Stimulated activated CD8-positive, alpha-beta memory T cell treated with anti-CD3 and anti-CD28 coated beads, Interleukin-4, amount 100 ng/mL, for 4 hours (primary cell): ENCODE results near the gene ELK1.

Experiments used
- DNase-seq, 2 donors: peaks; one replicate each; pipeline ENCODE4 v3.0.0-alpha.2; 2020; ENCODE audit warnings: low read depth in 2 of 2, low spot score in 1 of 2

The ELK1 gene

DNA sequence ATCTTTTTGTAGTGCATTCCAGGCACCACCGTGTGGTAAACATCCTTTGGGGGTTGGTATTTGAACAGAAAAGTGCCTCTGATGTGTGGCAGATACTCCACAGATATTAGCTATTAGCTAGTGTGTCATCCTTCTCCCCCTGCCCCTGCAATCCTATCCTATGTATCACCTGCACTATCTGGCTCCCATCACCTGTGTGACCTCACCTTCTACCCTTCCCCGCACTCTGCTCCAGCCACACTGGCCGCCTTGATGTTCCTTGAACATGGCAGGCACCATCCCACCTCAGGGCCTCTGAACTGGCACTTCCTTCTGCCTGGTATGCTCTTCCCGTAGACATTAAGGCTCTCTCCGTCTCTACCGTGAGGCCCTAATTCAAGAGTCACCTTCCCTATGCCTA is 3.7 kb downstream of the ELK1 start:
- DNase-seq: no peak

DNA sequence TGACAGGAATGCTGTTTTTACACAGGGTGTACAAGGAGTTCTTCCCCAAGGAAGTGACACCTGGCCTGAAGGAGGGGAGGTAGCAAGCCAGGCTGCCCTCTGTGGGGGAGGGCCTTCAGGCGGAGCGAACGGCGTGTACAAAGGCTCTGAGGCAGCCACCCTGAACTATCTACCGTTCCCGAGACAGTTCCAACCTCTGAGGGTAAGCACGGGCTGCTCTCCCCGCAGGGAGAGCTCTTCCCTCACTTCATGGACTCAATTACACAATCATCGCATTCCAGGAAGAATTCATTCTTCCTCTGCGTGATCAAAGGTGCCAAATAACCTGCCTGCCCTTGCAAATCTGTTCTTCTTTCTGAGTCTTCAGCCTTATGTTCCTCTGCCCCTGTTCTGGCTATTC is 4.8 kb downstream of the ELK1 start:
- no peak for DNase-seq

DNA sequence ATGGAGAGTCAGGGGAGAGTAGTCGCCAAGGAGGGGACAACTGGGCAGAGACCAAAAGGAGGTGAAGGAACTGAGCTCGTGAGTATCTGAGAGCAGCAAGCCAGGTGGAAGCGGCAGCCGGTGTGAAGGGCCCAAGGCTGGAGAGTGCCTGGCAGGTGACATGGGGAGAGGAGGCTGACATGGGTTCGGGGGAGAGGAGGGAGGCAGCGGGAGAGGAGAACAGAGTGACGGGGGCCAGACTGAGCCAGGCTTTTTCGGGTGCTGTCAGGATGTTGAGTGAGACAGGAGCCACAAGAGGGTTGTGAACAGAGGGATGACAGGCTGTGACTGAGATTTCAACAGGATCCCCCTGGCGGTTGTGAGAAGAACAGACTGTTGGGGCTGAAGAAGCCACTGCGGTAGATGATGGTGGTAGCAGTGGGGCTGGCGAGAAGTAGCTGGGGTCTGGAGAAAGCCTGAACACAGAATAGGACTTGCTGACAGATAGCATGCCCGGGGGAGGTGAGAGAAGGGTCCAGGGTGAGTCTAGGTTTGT is 5.7 kb downstream of the ELK1 start:
- DNase-seq: no peak

DNA sequence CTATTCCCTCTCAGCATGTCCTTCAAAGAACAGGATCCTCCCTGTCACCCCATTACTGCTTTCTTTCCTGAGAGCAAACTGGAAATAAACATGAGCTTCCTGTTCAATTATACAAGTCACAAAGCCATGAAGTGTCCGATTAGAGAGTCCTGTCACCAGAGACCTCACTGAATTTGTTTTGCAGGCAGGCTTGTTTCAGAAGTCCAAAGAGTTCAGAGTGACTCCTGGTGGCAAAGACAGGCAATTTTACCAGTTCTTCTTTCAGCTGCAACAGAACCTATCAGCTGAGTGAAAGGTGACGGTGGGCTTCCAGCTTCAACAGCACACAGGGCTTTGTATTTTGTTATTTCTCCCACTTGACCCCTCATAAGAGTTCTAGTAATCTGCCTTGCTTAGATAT is 6.4 kb downstream of the ELK1 start:
- no peak for DNase-seq

DNA sequence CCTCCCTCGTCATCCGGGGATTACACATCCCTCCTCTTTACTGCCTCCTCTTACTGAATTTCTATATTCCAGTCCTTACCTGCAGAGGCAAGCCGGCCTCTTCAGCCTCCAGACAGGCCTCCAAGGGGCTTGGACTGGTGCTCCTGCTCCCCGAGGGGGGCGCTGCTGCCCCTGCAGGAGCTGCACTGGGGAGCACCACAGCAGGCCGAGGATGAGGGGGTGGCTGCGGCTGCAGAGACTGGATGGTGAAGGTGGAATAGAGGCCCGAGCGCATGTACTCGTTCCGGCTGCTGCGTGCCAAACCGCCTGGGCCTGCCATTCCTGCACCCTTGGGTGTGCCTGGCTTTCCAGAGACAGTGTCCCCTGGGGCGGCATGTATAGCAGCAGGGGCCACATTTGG is 11.5 kb downstream of the ELK1 start:
- no peak for DNase-seq

DNA sequence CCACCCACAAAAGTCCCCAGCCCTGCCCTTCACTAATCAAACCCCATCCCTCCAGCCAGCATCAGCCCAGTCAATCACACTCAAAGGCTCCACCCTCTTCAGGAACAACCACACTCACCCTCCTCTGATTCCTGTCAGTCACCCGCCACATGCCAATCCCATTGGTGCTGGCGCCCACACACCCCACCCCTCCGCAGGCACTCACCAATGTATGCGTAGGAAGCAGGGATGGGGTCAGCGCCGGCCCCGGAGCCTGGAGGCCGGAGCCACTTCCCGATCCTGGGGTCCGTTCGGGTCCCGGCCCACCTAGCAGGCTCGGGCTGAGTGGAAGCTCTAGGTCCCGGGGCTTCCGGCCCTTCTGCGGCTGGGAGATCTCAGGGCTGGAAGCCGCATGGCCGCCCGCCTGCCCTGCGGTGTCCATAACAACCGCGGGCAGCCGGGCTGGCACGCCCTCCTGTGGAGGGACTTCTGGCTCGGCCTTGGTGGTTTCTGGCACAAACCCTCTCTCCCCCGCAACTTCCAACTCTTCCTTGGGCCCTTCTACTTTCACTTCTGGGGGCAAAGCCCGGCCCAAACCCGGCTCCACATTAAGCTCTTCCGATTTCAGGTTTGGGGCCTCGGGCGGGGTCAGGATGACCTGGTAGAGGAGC is 12.7 kb downstream of the ELK1 start:
- no peak for DNase-seq

DNA sequence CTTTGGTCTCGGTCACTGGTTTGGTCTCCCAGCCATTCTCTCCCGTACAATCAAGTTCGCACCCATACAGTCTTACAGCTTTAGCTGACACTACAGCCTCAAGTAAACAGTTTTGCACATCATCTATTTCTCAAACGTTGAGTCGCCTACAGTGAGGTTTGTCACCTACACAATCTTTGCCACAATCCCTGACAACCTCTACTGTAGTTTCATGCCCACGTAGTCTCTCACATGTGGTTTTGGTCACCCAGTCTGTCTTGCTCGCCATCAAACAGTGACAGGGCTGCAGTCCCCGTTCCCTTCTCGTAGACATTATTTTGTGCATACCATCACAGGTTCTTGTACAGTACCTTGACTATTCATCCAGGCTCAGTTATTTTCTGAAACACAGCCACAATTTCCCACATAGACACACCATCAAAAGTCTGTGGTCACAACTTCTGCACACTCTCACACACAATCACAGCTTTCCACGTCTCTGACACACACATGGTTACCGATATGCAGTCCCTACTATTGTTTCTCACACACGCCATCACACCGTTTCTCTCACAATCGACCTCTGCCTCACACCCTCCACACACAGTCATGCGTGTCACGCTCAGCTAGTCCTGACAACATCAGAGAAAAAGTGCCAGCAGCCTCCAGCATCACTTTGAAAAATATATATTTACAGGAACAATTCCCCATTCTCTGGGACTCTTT is 15.3 kb downstream of the ELK1 start:
- DNase-seq: no peak

DNA sequence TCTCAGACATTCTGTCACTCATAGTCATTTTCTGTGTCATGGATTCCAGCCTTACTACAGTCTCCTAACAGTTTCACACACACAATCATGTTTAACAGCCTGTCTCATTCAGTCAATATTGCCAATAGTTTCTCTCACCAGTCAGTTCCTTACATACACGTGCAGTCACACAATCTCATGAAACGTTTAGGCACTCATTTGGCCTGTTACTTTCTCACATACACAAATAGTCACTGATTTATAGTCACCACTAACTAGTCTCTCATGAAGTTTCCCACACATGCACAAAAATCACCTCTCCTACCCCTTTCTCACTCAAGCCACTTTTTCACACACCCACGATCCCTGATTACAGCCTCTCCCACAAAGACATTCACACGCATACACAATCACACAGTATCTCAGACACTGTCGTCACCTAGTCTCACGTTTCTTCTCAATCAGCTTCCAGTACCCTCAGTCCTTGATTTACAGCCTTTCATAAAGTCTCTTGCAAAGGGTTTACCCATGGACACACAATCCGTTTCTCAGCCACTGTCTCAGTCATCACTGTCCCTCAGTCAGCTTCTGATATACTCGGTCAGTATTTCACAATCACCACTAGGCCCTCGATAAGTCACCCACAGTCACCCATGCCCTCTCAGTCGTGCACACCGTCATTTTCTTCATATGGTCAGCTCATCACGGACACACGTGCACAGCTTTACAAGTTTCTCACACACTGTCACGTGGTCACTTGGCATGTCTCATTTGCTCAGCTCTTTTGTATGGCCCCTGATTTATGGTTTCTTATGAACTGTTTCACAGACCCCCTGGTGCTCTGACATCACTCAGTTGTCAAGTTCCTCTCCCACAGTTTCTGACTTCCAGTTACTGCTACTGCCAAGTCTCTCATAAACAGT is 16.4 kb downstream of the ELK1 start:
- DNase-seq: no peak

DNA sequence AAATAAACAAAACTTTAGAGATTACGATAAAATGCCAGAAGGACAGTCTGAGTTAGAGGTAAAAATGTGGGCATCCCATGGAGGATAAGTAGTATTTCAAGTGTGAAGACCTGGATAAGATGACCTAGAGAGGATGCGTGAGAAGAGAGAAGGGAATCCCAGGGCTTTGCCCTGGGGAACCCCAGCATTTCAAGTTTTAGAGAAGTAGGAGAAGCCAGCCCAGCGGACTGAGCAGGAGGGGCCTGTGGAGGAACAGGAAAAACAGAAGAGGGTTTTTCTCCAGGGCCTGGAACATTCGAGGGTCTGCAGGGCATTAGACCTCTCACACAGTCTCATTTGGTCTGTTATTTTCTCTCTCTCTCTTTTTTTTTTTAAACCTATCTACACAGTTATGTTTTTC is 17.7 kb downstream of the ELK1 start:
- no peak for DNase-seq

DNA sequence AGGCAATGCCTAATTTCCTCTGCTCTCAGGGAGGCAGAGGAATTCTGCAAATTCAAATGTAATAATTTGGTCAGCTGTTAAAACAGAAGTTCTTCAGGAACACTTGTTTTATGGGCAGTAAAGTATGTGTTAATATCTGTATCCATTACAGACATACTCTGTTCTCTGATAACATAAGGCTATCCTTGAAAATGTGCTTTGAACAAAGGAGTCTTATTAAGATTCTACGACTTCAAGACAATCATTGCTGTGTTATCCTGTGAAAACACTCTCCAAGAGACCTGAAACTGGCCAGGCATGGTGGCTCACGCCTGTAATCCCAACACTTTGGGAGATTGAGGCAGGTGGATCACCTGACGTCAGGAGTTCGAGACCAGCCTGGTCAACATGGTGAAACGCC is 18.7 kb downstream of the ELK1 start:
- no peak for DNase-seq

DNA sequence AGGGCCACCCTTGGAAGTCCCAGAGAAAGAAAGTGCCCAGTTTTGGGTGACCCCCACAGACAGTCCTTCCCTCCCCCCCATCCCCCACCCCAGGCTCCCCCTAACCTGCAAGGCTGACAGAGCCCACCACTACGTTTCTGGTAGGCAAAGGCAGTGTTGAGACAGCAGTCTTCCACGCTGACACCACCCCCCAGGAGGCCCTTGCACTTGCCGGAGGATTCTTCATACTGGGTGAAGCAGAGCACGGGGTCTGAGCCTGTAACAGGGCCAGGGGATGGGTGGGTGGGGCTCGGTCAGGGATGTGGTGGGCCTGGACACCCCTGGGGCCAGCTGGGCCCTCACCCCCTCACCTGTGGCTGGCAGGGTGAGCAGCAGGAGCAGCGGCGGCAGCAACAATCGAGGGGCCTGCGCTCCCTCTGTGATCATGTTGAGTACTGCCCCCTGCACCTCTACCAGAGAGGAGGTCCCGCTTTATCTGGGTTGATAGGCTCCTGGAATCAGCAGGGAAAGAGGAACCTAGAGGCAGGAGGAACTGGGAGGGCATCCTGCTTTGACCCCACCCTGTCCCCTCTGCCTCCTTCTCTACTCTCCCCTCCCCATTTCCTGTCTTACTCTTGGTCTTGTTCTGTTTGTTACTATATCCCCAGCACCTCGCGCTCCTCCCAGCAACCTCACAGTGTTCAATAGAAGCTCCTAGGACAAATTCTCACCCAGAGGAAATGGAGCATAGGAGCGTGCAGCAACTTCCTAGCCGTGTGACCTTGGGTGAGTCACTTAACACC is 20.8 kb downstream of the ELK1 start, which contains the start of gene CFP:
Gene CFP, minus strand, starts transcription at position 512 of the 782 bp plus-strand sequence. Its CDS starts 86 bp downstream, at position 426.
- DNase-seq: no peak

DNA sequence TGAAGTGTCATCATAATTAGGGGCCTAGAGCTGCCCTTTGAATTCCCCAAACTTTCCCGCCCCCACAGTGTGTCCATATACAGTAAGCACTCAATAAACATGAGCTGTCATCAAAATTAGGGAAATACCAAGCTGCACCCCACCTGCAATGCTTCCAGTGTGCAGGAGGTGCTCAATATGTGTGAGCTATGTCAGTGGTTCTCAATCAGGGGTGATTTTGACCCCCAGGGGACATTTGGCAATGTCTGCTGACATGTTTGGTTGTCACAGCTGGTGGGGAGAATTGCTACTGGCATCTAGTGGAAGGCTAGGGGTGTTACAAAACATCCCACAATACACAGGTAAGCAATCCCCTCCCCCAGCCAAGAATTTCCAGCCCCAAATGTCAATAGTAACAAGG is 21.4 kb downstream of the ELK1 start:
- DNase-seq: no peak

DNA sequence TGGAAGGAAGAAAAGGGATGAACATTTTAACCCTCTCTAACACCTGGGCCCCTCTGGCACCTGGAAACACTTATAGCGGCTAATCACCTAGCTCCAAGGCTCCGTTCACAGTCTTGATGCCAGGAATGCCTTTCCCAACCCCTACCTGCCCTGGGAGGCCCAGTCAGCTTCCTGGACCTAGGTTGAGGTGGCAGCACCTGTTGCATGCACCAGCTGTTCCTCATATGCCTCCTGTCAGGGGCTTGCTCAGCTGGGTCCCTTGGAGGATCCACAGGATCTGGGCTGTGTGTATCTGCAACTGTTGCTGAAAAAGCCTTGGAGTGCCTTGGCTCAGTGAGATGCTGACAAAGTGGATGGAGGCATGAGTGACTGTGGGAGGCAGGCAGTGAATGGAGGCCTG is 25.0 kb downstream of the ELK1 start:
- no peak for DNase-seq

DNA sequence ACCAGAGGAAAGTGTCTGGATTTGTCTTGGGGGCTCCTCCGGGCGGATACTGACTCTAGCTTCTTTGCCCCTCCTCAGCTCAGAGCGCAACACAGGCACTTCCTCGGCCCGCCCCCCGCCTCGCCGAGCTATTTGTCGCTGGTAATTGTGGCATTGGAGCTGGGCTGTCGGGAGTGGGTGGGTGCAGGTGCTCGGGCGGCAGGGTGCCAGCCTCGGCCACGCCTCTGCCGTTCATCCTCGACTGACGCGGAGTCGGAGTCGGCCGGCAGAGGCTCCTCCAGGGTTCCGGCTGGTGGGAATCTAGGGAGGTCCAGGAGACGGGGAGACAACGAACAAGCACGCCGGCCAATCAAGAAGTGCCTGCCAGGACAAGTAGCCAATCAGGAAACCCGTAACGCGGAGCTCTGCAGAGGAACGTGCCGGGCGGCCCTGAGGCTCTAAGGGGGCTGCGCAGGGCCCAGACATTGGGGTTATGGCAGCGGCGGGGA is 26.8 kb downstream of the ELK1 start:
- no peak for DNase-seq

DNA sequence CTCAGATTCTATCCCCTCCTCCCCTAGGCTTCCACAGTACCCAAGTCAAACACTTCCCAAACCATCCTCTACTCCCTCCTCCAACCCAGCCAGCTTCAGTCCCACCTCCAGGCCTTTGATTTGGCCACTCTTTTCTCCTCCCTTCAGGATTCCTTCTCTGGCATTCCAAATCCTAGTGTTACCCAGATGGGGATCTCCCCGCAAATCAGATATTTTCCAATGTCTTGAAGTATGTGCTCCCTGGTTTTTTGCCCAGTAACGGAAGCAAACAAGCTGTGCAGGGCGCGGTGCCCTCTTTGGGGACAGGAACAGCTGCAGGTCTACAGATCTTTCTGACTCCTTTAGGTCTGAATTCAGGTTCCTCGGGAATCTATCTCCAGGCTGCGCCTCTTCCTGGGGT is 28.5 kb downstream of the ELK1 start:
- DNase-seq: no peak

DNA sequence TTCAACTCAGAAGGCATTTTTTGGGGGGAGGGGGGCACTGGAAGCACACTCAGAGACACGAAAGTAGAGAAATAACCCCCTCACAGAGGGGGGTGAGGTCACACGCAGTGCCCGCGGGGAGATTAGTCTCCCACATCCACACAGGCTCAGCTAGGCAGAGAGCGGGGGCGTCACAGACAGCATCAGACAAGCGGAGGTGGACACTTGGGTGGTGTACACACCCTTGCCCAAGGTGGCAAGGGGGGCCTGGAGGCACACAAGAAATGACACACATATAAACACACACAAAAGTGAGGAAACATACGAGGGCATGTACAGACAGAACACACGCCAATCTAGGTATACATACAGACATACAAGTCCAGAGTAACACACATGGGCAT is 30.1 kb downstream of the ELK1 start:
- DNase-seq: no peak

DNA sequence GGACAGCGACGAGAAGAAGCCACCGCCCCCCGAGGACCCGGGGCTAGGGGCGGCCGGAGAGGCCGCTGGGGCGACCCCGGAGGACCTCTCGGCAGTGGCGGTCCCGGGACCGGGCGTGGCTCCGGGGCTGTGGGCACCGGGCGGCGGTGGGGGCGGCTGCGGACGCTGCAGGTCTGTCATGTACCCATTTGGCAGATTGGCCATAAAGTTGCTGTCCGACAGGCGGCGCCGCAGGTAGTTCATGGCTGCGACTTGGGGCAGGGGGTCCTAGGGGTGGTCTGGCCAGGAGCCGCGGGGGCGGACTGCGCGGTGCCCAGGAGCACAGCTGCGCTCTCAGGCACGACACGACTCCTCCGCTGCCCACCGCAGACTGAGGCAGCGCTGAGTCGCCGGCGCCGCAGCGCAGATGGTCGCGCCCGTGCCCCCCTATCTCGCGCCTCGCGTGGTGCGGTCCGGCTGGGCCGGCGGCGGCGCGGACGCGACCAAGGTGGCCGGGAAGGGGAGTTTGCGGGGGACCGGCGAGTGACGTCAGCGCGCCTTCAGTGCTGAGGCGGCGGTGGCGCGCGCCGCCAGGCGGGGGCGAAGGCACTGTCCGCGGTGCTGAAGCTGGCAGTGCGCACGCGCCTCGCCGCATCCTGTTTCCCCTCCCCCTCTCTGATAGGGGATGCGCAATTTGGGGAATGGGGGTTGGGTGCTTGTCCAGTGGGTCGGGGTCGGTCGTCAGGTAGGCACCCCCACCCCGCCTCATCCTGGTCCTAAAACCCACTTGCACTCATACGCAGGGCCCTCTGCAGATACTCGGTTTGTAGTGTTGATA is 30.7 kb downstream of the ELK1 start, which contains the start of gene SYN1:
Gene SYN1, minus strand, starts transcription at position 372 of the 817 bp plus-strand sequence. Its CDS starts 129 bp downstream, at position 243.
- DNase-seq: peak; percentile 44 to 61

DNA sequence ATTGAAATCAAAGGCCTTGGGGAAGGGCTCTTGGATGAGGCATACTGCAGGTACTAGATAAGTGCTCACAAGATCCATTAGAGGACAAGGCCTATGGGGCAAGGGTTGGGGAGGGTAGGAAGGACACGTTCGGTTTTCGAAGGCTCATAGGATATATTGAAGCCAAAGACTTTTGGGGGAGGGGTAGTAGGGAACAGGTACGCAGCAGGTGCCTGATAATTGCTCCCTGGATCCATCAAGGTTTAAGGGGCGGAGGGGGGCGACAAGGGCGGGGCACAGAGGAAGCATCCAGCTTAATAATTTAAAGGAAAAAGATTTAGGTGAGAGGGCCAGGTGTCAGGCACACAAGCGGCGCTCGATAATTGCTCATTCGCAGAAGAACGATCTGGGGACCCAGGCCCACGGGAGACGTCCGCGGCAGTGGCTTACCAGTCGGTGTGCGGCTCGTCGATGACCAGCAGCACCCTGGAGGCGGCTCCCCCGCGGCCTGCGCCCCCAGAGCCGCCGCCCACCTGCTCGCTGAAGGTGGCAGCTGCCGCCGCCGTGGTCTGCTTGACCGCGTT is 31.4 kb downstream of the ELK1 start:
- no peak for DNase-seq

DNA sequence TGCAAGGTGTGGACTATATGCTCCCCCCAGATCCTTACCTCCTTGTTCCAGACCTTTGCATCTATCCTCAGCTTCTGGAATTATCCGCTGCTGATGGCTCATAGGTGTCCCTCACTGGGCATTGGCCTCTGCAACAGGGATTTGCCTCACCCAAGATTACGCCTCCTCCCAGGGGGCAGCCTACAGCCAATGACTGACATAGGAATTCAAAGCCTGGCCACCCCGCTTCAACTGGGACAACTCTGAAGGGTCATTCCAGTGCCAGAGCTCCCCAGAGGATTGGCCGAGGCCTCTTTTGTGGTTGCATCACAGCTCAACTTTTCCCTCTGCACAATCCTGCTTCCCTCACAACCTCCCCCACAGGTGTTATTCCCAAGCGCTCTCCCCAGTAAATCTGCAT is 35.7 kb downstream of the ELK1 start:
- DNase-seq: no peak
